GM18870 (cell line): ENCODE results near the gene PEAK3.

Experiments
- ATAC-seq: cut with Tn5 transposase; IDR thresholded peaks from one replicate; pipeline ENCODE4 v1.9.1; 2021; ENCODE audit warnings: moderate library complexity; ENCODE audit not compliant: unreplicated experiment

The PEAK3 gene

DNA sequence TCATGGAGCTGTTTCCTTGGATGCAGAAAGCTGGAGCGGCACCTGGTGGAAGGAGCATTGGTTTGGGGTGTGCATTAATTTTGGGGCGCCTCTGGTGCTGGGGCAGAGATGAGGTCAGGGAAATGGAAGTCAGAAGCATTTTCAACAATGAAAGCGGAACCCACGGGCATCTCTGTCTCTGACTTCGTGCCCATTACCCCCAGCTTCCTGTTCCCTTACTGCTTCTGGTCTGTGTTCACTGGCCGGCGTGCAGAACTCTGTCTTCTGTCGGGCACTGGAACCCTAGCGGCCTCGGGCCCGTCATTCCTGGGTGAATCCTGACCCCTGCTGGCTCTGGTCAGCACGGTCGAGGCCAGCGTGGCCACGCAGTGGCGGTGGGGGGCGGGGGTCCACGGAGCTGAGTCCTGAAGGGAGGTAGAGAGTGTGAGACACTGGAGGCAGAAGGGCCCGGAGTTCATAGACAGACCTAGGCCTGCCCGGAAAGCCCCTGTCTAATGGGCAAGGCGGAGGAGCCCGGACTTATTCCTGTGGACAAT, 33.9 kb upstream of the PEAK3 start:
- no peak for ATAC-seq

DNA sequence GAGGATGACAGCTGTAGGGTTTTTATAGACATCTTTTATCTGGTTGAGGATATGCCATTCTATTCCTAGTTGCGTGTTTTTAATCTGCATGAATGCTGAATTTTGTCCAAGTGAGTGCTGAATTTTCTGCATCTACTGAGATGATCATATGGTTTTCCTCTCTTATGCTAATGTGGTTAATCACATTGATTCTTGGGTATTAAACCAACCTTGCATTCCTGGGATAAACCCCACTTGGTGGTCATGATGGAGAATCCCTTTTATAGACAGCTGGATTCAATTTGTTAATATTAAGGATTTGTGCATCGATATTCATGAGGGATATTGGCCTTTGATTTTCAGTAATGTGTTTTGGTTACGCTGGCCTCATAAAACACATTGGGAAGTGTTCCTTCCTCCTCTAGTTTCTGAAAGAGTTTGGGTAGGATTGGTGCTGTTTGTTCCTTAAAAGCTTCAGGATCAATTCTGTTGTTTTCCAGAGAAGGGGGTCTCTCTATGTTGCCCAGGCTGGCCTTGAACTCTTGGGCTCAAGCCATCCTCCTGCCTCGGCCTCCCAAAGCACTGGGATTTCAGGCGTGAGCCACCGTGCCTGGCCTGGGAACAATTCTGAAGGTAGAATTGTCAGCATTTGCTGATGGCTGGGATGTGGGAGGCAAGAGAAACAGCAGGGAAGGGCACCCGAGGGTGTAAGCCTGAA, 33.3 kb upstream of the PEAK3 start:
- no peak for ATAC-seq

DNA sequence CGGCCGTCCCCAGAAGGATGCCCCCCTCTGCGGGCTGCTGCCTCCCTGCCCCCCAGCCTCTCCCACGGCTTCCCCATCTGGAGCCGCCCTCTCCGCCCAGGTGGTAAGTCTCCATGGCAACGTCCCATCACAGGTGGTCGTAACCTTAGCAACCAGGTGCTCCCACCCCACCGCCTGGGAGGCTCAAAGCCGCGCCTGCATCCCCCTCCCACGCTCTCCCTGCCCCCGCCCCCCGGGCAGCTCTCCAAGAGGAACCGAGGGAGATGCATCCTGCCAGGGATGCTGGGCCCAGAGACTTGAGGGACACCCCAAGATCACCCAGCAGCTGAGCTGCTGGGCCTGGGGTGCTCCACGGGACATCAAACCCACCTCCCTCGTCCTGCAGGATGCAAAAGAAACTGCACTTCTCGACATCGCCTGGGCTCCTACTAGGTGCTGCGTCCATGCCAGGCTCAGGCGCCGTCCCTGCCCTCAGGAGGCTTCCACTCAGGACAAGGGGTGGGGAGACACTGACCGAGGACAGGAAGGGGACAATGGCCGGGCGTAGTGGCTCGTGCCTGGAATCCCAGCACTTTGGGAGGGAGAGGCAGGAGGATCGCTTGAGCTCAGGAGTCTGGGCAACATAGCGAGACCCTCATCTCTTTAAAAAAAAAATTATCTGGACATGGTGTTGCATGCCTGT, 31.0 kb upstream of the PEAK3 start:
- ATAC-seq = no peak

DNA sequence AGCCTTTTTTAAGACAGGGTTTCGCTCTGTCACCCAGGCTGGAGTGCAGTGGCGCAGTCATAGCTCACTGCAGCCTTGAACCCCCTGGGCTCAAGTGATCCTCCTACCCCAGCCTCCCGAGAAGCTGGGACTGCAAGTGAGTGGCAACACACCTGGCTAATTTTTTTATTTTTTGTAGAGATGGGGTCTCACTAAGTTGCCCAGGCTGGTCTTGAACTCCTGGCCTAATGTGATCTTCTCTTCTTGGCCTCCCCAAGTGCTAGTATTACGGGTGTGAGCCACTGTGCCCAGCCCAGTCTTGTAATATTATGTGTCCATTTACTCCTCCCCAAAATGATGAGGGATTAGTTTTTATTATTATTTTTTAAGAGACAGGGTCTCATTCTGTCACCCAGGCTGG, 29.1 kb upstream of the PEAK3 start:
- ATAC-seq = no peak

DNA sequence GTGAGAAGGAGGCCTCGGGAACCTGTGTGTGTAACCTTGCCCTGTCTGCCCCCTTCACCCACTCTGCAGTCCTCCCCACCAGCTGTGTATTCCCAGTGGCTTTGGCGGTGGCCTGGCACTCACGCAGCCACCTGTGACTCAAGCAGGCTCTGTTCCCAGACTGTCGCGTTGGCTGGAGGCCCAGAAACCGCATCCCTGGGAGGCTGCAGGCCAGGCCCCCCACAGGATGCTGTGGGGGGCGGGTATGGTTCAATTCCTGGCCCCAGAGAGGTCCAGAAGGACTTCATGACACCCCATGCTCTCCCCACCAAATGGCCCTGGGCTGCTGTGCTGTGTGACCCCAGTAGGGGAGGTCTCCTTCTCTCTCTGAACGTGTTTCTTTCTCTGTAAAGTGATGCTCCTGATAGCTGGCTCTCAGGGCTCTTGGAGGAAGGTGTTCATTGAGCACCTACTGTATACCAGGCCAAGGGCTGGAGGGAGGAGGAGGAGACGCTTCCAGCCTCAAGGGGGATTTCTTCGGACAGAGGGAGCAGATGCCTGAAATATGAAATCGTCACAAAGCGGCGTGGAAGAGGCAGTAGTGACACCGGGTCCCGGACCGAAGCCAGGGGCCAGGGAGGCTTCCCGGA, 27.9 kb upstream of the PEAK3 start:
- no peak for ATAC-seq

DNA sequence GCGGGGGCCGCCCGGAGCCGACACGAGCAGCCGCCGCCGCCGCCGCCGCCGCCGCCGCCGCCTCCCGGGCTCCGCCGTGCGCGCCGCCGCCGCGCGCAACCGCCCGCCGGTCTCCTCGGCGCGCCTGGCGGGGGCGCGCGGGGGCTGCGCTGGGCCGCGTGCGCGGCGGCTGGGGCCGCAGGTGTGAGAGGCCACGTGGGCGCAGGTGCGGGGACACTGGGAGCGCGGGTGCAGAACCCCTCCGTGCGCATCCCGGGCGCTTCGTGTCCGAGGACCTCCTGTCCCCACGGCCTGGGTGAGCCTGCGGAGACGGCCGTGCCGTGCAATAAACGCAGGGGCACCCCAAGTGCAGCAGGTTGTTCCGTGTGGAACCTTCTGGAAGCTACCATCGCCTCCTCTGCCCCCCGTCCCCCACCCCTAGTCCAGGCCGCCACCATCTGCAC, 26.2 kb upstream of the PEAK3 start, which contains the start of gene LINGO3:
Gene LINGO3 (minus strand): TSS at position 41 of the 443 bp plus-strand sequence. CDS start 16,378 bp downstream, outside the sequence.
- ATAC-seq = no peak

DNA sequence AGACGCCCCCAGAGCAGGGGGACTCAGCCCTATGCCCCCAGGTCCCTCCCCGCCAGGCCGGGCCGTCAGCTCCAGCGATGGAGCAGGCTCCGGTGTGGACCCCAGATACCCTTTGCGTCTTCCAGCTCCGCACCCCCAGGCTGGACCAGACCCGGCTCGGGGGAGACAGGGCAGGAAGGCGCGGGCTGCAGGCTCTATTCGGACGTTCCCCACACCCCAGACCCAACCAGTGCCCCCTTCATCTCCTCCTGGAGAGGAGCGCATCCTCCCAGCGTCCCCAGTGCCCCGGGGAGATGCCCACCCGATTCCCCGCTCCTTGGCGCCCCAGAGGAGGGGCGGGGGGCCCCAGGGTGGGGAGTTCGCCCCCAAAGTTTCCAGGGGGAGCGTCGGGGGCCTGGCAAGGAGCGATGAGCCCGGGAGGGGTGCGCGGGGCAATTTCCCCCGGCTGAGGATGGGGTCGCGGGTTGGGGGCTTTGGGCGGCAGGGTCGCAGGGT, 25.6 kb upstream of the PEAK3 start:
- no peak for ATAC-seq

DNA sequence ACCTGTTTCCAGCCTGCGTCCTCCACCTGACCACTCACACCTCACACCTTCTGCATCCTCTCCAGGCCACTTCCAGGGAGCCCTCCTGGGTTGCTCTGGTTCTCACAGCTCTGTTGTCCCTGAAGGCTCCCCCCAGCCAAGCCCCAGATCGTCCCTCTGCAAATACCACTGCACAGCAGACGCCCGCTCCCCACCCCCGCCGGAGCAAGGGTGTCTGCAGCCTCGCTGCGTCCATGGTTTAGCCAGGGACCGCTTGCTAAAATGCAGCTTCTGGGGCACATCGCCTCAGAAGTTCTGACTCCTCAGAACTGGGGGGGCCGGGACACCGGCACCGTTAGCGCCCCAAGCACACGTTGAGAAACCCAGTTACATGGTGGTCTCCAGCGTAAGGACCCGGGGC, 25.0 kb upstream of the PEAK3 start:
- ATAC-seq = no peak

DNA sequence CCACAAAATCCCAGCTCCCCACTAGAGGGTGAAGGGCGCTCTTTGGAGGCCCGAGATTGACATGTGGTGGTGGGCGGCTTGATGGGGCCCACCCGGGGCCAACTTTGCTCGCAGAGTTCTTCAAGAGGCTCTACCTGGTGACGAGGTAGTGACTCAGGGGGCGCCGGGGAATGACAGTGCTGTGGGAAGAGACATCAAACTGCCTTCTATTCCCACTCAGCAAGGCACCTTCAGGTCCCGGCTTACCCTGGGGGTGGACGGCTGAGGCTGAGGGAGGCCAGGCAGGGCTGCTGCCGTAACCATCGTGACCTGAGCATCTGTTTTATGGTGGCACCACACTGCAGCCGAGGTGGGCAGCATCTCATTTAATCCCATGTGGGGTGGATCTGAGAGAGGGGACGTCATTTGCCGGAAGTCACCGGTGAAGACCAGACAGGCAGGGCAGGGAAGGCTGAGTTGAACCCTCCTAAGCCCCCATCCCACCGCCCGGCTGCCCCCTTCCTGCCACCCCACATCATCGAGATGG, 24.4 kb upstream of the PEAK3 start:
- ATAC-seq = no peak

DNA sequence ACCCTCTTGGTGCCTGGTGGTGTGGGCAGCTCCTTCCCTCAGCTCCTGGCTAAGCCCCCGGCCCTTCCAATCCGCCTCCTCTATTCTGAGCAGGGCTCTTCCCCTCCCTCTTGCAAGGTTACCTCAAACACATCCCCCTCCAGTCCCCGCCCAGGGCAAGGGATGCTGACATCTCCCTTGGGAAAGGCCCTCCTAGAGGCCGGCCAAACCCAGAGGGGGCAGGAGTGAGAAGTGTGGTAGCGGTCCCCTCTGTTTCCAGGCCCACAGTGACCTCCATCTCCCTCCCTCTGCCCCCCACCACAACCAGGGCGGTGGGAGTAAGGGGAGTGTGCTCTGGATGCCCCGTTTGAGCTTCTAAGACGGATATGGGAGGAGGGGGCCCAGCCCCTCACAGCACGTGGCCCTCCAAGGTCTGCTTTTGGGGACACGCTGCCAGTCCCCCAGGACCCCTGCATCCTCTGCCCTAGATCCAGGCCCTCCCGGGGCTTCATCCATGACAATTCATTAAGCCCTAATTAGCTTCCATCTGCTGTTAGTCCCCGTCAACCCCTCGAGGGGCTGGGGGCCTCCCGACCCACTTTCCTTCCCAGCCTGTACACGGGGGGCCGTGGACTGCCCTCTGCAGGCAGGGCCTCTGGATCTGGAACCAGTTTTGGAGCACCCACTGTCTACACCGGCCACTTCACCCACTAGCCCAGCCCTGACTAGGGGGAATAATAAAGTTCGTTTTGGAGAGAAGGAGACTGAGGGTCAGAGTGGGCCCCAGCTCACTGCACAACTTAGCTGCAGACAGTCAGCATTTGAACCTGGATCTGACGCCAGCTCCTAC, 23.7 kb upstream of the PEAK3 start:
- no peak for ATAC-seq

DNA sequence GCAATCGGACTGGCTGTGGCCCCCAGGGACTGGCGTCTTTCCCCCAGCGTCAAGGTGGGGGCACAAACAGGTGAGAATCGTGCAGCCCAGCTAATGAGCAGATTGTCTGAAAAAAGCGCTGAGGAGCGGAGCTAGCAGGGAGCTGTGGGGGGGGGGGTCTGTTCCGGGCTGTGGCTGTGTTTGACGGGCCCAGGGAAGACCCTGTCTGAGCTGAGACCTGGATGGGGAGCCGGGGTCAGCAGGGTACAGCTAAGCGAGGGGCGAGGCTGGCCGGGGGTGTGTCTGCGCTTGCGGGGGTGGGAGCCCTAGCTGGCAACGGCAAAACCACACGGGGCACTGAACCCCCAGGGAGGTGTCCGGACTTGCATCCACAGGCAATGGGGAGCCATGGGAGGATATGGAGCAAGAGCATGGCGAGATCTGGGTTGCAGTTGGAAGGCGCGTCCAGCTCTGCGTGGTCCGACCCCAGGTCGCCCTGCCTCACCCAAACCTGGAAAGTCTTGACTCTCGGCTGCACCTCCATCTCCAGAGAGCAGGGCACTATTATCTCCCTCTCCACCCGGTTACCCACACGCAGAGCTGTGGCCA, 21.3 kb upstream of the PEAK3 start:
- ATAC-seq = no peak

DNA sequence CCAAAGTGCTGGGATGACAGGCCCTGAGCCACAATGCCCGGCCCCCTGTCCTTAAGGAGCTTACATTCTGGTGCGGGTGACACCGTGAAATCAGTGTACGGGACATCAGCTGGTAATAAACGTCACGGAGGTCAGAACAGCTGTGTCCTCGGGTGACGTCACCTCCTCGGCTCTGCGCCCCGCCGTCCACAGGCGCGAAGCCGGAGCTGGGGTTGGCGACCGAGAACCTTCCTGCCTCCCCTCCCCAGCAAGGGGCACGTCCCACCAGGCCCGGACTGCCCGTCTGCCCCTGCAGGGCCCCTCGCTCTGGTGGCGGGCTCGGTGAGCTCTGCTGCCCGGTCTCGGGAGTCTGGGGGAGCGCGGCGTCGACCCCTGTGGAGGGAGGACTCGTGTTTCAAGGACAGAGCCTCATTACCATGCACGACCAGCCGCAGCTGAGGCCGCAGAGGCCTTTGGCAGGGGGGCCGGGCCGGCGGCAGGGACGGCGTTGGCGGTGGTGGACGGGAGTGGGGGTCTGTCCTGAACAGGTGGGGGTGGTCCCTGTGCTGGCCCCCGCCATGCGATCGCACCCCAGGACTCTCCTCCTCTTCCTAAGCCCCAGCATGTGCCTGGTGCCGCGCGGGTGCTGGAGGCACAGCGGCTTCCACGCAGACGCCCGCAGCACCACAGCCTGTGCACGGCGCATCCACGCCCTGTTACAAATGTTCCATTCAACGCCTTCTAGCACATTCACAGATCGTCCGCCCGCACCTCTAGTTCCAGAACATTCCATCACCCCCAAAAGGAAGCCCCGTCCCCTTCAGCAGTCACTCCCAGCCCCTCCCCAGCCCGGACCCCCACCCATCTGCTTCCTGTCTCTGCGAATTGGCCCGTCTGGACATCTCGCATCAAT, 20.6 kb upstream of the PEAK3 start:
- no peak for ATAC-seq

DNA sequence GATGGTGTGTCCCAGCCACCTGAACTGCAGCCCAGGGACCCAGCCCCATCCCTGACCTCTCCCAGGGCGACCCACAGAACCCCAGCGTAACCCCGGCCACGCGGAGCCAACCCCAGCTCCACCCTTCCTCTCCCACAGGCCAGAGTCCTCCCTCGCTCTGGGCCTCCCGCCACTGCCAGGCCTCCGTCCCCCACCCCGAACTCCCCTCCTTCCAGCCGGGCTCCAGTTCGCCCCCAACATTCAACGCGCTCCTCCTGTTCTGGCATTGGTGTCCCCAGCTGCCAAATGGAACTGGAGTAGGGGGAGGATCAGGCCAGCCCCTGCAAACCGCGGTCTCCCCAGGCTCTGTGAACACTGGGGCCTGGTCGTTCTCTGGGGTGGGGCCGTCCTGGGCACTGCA, 18.6 kb upstream of the PEAK3 start:
- no peak for ATAC-seq

DNA sequence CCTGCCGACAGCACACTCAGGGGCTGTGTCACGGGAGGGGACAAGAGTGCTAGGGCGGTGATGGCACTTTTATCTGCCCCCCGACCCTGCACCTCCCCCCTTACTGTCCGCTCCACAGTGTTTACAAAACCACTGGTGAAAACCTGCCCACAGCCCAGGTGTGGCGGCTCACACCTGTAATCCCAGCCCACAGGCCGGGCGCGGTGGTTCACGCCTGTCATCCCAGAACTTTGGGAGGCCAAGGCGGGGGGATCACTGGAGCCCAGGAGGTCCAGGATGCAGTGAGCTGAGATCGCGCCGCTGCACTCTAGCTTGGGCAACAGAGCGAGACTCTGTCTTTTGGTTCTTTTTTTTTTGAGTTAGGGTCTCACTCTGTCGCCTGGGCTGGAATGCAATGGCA, 14.2 kb upstream of the PEAK3 start:
- no peak for ATAC-seq

DNA sequence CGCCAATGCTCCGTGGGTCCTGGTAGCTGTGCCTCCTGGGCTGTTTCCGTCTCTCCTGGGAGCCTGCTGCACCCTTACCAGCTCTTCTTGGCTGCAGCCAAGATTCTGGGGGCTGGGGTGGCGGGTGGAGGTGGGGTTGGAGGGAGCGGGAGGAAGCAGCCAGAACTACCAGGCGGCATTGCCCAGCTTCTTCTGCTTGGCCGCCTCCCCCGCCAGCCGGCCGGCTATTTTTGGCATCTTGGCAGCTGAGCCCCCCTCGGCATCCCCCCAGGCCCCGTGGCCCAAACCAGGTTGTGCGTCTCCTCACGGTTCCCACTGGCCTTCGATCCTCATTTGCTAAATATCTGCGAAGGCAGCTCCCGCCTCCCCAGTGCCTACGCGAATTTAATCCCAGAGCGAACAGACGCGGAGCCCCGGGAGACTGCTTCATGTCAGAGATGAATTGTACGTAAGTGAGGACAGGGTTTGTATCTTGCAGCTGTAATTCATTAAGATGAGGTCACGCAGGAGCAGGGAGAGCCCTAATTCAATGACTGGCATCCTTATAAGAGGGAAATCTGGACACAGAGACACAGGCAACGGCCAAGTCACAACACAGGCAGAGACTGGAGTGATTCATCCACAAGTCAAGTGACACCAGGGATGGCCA, 12.8 kb upstream of the PEAK3 start:
- no peak for ATAC-seq

DNA sequence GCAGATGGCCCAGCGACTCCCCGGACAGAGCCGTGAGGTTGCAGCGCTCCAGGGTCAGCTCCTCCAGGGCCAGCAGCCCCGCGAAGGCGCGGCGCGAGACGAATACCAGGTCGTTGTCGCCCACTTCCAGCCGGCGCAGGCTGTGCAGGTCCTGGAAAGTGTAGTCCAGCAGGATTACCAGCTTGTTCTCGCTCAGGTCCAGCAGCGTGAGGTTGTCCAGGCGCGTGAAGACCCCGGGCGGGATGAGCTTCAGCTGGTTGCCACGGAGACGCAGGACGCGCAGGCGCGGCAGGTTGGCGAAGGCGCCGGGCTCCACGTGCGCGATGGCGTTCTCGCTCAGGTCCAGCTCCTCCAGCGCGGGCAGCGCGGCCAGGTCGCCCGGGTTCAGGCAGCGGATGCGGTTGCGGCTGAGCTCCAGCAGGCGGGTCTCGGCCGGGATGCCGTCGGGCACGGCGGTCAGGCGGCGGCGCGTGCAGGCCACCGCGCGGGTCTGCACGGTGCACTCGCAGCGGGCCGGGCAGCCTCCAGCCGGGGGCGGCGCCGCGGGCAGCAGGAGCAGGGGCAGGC, 9.3 kb upstream of the PEAK3 start:
- ATAC-seq = no peak

DNA sequence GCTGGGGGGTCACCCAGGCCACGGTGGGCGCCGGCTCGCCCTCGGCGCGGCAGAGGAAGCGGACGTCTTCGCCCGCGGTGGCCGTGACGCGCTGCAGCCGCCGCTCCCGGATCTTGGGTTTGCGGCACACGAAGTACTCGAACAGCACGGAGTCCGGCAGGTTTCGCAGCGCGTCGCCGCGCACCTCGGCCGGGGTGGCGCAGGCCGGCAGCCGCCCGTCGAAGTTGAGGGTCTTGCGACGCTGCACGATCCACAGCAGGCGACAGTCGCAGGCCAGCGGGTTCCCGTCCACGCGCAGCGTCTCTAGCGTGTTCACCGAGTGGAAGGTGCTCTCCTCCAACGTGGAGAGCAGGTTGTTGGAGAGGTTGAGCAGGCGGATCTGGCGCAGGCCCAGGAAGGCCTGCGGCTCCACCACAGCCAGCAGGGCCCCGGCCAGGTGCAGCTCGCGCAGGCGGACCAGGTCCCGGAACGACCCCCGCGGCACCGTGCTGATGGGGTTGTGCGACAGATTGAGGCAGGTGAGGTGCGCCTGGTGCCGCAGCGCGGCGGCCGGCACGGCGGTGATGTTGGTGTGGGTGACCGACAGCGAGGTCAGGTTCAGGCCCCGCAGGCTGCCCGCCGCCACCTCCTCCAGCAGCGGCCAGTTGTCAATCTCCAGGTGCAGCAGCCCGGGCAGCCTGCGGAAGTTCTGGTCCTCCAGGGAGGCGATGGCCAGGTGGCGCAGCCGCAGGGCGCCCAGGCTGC, 8.6 kb upstream of the PEAK3 start:
- ATAC-seq = no peak
